Measurements from ENCODE around the gene SMTN. TPM values are rescaled to one million over a fixed set of nuclear protein-coding genes. Genes with fewer than 3 reads are reported as not detected.

SMTN gene
- total RNA-seq, 1 donor from 2014 or later, result 17.9 TPM

DNA sequence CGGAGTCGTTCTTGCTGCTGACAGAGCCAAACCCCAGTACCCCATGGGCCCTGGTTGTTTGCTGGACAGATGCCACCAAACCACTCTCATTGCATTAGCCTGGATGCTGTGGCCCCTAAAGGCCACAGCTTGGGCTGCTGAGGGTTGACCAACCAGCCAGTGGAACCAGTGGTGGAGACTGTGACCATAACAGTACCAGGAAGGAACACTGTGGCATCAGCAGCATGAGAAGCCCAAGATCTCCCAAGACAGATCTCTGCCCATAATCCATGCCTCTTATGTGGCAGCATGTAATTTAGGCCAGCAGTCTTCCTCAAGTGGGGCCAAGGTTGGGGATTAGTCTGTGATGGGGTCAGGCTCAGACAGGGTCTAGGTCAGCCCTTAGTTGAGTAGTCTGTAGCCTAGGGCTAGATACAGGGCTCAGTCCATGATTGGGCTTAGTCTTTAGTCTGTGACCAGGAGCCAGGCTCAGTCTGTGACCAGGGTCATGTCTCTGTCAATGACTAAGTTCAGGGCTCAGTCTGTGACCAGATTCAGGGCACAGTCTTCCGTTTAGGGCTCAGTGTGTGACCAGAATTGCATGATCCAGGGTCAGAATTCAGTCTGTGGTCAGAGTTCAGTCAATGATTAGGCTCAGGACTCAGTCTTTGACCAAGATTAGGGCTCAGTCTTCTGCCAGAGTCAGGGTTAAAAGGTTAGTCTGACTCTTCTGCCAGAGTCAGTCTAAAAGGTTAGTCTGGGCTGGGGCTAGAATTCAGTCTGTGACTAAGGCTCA is 37.1 kb downstream of the SMTN start:
- no peaks in the 10 kb centered on the region for H3K4me1 Mint-ChIP-seq
- H3K4me3 Mint-ChIP-seq, result no peak overlapping the region
- H3K27me3 Mint-ChIP-seq, result no peaks in the 10 kb centered on the region
- H3K9me3 Mint-ChIP-seq, result no peaks in the 10 kb centered on the region
- DNase-seq, result no peak
- intact Hi-C loops (cut with micrococcal nuclease), result no loop called here
- no peaks in the 10 kb centered on the region for H3K36me3 Mint-ChIP-seq (ENCODE audit: low read depth)
- H3K27ac Mint-ChIP-seq, result no peak overlapping the region

DNA sequence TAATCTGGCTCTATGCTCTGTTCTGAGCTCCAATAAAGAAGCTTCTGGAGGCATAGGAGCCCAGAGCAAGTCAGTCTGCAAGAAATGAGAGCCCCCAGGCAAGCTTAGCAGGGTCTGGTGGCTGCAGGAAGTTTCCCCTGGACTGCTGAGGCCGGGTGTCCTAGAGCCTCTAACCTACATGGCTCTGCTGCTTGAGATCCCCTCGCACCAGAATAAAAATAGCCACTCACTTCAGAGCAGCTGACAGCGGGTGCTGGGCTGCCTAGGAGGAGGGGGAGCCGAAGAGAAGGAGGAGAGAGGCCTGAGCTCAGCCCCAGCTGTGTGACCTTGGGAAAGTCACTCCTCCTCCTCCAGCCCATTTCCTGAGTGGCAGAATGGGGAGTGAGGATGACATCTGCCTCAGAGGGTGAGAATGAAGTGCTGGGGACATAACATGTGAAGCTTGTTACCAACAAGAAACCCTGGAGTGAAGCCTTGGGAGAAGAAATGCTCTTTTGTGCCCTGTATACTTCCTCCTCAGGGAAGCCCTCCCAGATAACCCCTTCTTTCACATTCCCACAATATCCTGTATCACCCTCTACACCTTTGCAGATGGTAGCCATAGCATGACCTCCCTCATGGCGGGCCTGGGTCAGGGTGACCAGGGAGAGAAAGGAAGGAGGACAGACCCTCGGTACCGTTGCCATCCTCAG is 38.1 kb downstream of the SMTN start:
- intact Hi-C loops (cut with micrococcal nuclease), result no loop called here
- H3K27ac Mint-ChIP-seq, result no peak overlapping the region
- H3K27me3 Mint-ChIP-seq, result no peaks in the 10 kb centered on the region
- H3K9me3 Mint-ChIP-seq, result no peaks in the 10 kb centered on the region
- H3K36me3 Mint-ChIP-seq (ENCODE audit: low read depth), result no peaks in the 10 kb centered on the region
- DNase-seq, result no peak
- no peaks in the 10 kb centered on the region for H3K4me1 Mint-ChIP-seq
- no peak overlapping the region for H3K4me3 Mint-ChIP-seq

DNA sequence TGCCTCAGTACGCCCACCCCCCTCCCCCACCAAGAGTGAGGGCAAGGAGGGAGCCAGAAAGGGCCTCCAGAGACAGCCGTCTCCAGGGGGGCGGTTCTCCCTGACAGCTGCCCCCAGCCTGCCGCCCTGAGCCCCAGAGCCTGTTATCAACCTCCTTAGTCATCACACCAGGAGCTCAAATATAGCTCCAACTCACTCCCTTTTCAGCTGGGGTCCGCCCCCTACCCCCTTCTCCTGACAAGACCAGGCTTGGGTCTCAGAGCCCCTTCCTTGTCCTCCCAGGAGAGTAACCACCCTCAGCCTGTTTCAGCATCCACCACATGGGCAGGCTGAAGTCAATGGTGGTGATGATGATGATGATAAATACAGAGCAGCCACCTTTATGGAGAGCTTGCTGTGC is 39.1 kb downstream of the SMTN start:
- DNase-seq, result no peak
- Mint-ChIP-seq H3K4me1 (no peaks in the 10 kb centered on the region), H3K27me3 (no peaks in the 10 kb centered on the region), H3K36me3 (ENCODE audit: low read depth) (no peaks in the 10 kb centered on the region), H3K9me3 (no peaks in the 10 kb centered on the region), H3K27ac (no peak overlapping the region), H3K4me3 (no peak overlapping the region)
- intact Hi-C loops (cut with micrococcal nuclease), result no loop called here

- H3K27ac Mint-ChIP-seq, result no peak overlapping the region
Measured at GRCh38 chr22:31120642-31121041, 39.5 kb downstream of the SMTN start.

DNA sequence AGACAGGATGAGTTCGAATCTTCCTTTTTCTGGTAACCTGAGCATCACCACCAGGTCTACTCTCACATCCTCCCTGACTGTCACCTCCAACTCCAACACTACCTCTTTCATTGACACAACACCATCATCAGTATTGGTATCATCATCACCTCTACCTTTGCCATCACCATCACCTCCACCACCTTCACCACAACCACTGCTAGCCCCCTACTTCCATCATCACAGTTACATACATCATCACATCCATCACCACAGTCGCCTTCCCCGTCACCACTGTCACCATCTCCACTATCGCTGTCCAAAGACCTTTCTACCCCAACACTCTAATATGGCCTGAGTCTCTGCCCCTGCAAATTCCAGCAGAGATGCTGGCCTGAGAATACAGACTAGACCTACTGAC is 40.3 kb downstream of the SMTN start:
- Mint-ChIP-seq H3K27ac (no peak overlapping the region), H3K4me1 (no peaks in the 10 kb centered on the region), H3K36me3 (ENCODE audit: low read depth) (no peaks in the 10 kb centered on the region), H3K27me3 (no peaks in the 10 kb centered on the region), H3K4me3 (no peak overlapping the region), H3K9me3 (no peaks in the 10 kb centered on the region)
- intact Hi-C loops (cut with micrococcal nuclease), result no loop called here
- DNase-seq, result no peak

More at GRCh38 chr22:31120642-31121041, 39.5 kb downstream of the SMTN start:
- Mint-ChIP-seq H3K36me3 (ENCODE audit: low read depth) (no peaks in the 10 kb centered on the region), H3K27me3 (no peaks in the 10 kb centered on the region), H3K4me1 (no peaks in the 10 kb centered on the region), H3K9me3 (no peaks in the 10 kb centered on the region), H3K4me3 (no peak overlapping the region)
- no peak for DNase-seq
- intact Hi-C loops (cut with micrococcal nuclease), result no loop called here

GRCh38 chr22:31122196-31122531 is 41.0 kb downstream of the SMTN start:
- Mint-ChIP-seq H3K4me1 (peaks cover under 1% of the 10 kb centered on the region), H3K4me3 (no peak overlapping the region), H3K9me3 (no peaks in the 10 kb centered on the region), H3K27ac (no peak overlapping the region), H3K36me3 (ENCODE audit: low read depth) (no peaks in the 10 kb centered on the region), H3K27me3 (no peaks in the 10 kb centered on the region)
- intact Hi-C loops (cut with micrococcal nuclease), result no loop called here
- DNase-seq, result no peak

DNA sequence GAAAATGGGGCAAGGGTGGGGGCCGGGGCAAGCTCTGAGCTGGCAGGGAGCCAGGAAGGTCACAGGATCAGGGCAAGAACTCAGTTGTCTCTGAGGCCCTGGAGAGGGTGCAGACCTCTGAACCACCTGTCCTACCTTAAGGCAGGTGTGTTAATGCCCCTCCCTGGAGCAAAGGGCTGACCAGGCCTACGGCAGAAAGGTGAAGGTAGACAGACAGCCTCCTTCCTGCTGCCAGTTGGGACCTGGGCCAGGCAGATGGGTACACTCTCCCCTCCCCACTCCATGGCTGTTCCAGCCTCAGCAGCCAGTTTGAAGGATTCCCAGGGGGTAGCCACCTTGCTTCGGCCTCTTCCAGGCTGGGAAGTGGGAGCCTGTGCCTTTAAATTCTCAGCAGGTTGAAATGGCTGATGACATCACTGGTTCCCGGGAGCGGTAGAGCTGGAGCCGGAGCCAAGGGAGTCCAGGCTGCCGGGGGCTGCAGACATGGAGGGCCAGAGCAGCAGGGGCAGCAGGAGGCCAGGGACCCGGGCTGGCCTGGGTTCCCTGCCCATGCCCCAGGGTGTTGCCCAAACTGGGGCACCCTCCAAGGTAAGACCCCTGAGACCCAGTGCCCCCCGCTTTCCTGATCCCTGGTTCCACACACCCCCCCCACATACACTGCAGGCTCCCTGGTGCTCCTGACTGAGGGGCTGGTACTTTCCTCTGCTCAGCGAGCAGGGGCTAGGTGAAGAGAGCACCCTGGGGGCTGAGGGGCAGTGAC is 41.6 kb downstream of the SMTN start, which contains the start of gene INPP5J:
Gene INPP5J (plus strand): TSS at position 435 of the 760 bp plus-strand sequence. CDS start 49 bp downstream, at position 484.
- H3K27ac Mint-ChIP-seq, result no peak within 1 kb of the TSS
- H3K4me3 Mint-ChIP-seq, result no peak within 1 kb of the TSS

GRCh38 chr22:31123292-31123602 is 42.1 kb downstream of the SMTN start:
- Mint-ChIP-seq H3K4me3 (no peak overlapping the region), H3K9me3 (no peaks in the 10 kb centered on the region), H3K27ac (no peak overlapping the region), H3K36me3 (ENCODE audit: low read depth) (no peaks in the 10 kb centered on the region), H3K4me1 (peaks cover 3% of the 10 kb centered on the region), H3K27me3 (no peaks in the 10 kb centered on the region)
- intact Hi-C loops (cut with micrococcal nuclease), result no loop called here
- no peak for DNase-seq

More for the DNA sequence above, 41.6 kb downstream of the SMTN start, which contains the start of gene INPP5J:
- intact Hi-C loops (cut with micrococcal nuclease), result no loop called here
- Mint-ChIP-seq H3K9me3 (no peaks in the 10 kb centered on the region), H3K4me1 (peaks cover 3% of the 10 kb centered on the region), H3K36me3 (ENCODE audit: low read depth) (no peaks in the 10 kb centered on the region), H3K27me3 (no peaks in the 10 kb centered on the region)
- DNase-seq, result no peak

- Mint-ChIP-seq H3K9me3 (no peaks in the 10 kb centered on the region), H3K36me3 (ENCODE audit: low read depth) (no peaks in the 10 kb centered on the region), H3K27me3 (no peaks in the 10 kb centered on the region), H3K27ac (no peak overlapping the region), H3K4me3 (no peak overlapping the region), H3K4me1 (peaks cover 3% of the 10 kb centered on the region)
- no peak for DNase-seq
- intact Hi-C loops (cut with micrococcal nuclease), result no loop called here
Measured at GRCh38 chr22:31124290-31124689, 43.2 kb downstream of the SMTN start.

DNA sequence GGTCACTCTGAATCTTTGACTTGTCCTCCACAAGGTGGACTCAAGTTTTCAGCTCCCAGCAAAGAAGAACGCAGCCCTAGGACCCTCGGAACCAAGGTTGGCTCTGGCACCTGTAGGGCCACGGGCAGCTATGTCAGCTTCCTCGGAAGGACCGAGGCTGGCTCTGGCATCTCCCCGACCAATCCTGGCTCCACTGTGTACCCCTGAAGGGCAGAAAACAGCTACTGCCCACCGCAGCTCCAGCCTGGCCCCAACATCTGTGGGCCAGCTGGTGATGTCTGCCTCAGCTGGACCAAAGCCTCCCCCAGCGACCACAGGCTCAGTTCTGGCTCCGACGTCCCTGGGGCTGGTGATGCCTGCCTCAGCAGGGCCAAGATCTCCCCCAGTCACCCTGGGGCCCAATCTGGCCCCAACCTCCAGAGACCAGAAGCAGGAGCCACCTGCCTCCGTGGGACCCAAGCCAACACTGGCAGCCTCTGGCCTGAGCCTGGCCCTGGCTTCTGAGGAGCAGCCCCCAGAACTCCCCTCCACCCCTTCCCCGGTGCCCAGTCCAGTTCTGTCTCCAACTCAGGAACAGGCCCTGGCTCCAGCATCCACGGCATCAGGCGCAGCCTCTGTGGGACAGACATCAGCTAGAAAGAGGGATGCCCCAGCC is 43.8 kb downstream of the SMTN start:
- no peak for DNase-seq
- intact Hi-C loops (cut with micrococcal nuclease), result no loop called here

GRCh38 chr22:31125521-31126117 is 44.5 kb downstream of the SMTN start:
- H3K27ac Mint-ChIP-seq, result no peak overlapping the region
- no peak for DNase-seq
- H3K9me3 Mint-ChIP-seq, result no peaks in the 10 kb centered on the region
- H3K27me3 Mint-ChIP-seq, result no peaks in the 10 kb centered on the region
- intact Hi-C loops (cut with micrococcal nuclease), result no loop called here
- peaks cover 3% of the 10 kb centered on the region for H3K4me1 Mint-ChIP-seq
- H3K4me3 Mint-ChIP-seq, result no peak overlapping the region
- H3K36me3 Mint-ChIP-seq (ENCODE audit: low read depth), result no peaks in the 10 kb centered on the region

More for the DNA sequence above, 43.8 kb downstream of the SMTN start:
- H3K9me3 Mint-ChIP-seq, result no peaks in the 10 kb centered on the region
- H3K4me1 Mint-ChIP-seq, result peaks cover 3% of the 10 kb centered on the region
- H3K27me3 Mint-ChIP-seq, result no peaks in the 10 kb centered on the region
- no peak overlapping the region for H3K4me3 Mint-ChIP-seq
- H3K27ac Mint-ChIP-seq, result no peak overlapping the region
- H3K36me3 Mint-ChIP-seq (ENCODE audit: low read depth), result no peaks in the 10 kb centered on the region

DNA sequence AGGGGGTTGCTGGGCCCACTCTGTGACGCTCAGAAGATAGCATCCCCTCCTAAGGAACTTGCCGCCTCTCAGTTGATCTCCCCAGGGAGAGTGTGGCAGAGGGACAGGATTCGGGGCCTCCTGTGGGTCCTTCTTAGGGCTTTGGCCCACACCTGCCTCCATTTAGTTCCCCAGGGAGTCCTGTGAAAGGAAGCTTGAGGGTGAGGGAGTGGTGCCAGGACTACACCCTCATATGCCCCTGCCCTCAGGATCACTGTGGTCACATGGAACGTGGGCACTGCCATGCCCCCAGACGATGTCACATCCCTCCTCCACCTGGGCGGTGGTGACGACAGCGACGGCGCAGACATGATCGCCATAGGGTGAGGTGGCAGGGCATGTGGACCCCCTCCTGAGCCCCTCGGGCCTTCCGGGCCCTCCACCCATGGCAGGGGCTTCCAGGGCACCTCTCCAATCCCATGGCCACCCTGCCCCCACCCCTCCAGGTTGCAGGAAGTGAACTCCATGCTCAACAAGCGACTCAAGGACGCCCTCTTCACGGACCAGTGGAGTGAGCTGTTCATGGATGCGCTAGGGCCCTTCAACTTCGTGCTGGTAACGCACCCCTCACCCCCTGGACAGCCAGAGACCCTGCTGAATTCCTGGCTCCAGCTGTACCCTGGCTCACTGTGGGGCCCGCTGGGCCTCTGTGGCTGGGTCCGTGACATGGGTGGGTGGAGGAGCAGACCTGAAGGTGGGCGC is 45.2 kb downstream of the SMTN start:
- H3K27me3 Mint-ChIP-seq, result no peaks in the 10 kb centered on the region
- H3K9me3 Mint-ChIP-seq, result no peaks in the 10 kb centered on the region
- intact Hi-C loops (cut with micrococcal nuclease), result no loop called here
- H3K27ac Mint-ChIP-seq, result no peak overlapping the region
- DNase-seq, result no peak
- no peaks in the 10 kb centered on the region for H3K36me3 Mint-ChIP-seq (ENCODE audit: low read depth)
- H3K4me3 Mint-ChIP-seq, result no peak overlapping the region
- H3K4me1 Mint-ChIP-seq, result peaks cover 3% of the 10 kb centered on the region

- Mint-ChIP-seq H3K4me1 (peaks cover 3% of the 10 kb centered on the region), H3K9me3 (no peaks in the 10 kb centered on the region), H3K4me3 (no peak overlapping the region), H3K27ac (no peak overlapping the region), H3K27me3 (no peaks in the 10 kb centered on the region), H3K36me3 (ENCODE audit: low read depth) (no peaks in the 10 kb centered on the region)
- no peak for DNase-seq
- intact Hi-C loops (cut with micrococcal nuclease), result no loop called here
Measured at GRCh38 chr22:31126869-31127175, 45.7 kb downstream of the SMTN start.

Data from activated CD4-positive, alpha-beta T cell treated with anti-CD3 and anti-CD28 coated beads, Interleukin-2, amount 10 ng/mL, durations not matched to agents 24 days and 14 days (primary cell).